Ovary (tissue), 9 donors: ENCODE results near the gene CCDC14. TPM values are rescaled to one million over a fixed set of nuclear protein-coding genes. Genes with fewer than 3 reads are reported as not detected.

ENCODE experiments used
- DNase-seq, 5 donors: peaks; one replicate each; pipeline ENCODE4 v3.0.0-alpha.2; 2019 to 2020
- H3K27ac ChIP-seq, 2 donors: fragments of 200-600 bp; one replicate each; pipeline versions ENCODE4 v1.5.1 to v1.8.0; 2019 to 2022
- H3K27me3 ChIP-seq: fragments of 200-600 bp; one replicate; pipeline ENCODE4 v1.8.0; 2022
- H3K36me3 ChIP-seq: fragments of 200-600 bp; sonication (generic); one replicate; pipeline ENCODE4 v1.5.1; 2019
- H3K4me1 ChIP-seq: one replicate; pipeline ENCODE4 v1.8.1; 2013; ENCODE audit warnings: mild to moderate bottlenecking, moderate library complexity; ENCODE audit not compliant: insufficient read depth
- H3K4me3 ChIP-seq: fragments of 200-600 bp; sonication (generic); one replicate; pipeline ENCODE4 v1.5.1; 2017
- H3K9me3 ChIP-seq, 2 donors: fragments of 200-600 bp in 1 of 2; sonication (generic) in 1 of 2; one replicate each; pipeline versions ENCODE4 v1.5.1 to v1.8.1; 2013 to 2019; ENCODE audit warnings: mild to moderate bottlenecking in 1 of 2, moderate library complexity in 1 of 2
- EP300 ChIP-seq: sonication (generic); formaldehyde crosslinking; IDR thresholded peaks from one replicate; pipeline ENCODE4 v1.6.1; 2017; ENCODE audit warnings: antibody characterized with exemption
- POLR2A ChIP-seq: fragments of 450-650 bp; IDR thresholded peaks from one replicate; pipeline ENCODE4 v1.6.1; 2017; ENCODE audit warnings: antibody characterized with exemption, mild to moderate bottlenecking, moderate library complexity
- WGBS, 3 donors: extraction: QIAGEN DNeasy Blood & Tissue Kit in 1 of 3; methylation state at CpG; one replicate each; pipeline versions ENCODE4 v1.1.5 to v1.1.7; 2013 to 2017; 5-methylcytosine and 5-hydroxymethylcytosine counted together
- intact Hi-C, 4 donors: fragments of 100-400 bp; cut with DNase I; formaldehyde crosslinking; loops; one replicate each; pipeline versions ENCODE4 v1.11.0 to v1.15.1; 2022 to 2023
- polyA plus RNA-seq, 2 donors: library from polyadenylated mRNA; stranded (reverse); fragments of 200-250 nt in 1 of 2; fragments of 350-450 nt in 1 of 2; fragmentation: Illumina TruSeq in 1 of 2; extraction: RNeasy Lipid Tissue Mini Kit (QIAGEN cat#74804) in 1 of 2; gene quantifications; one replicate each; pipeline ENCODE4 v1.2.3, GENCODE V29; 2013 to 2014
- total RNA-seq, 7 donors: library from RNA; depleted of rRNA in 2 of 7; stranded (reverse); fragments of >200 nt in 2 of 7; fragmentation: NEBNext Ultra II Directional in 3 of 7; extraction: Animal tissue kit (Norgen Biotek cat#: 25700) in 3 of 7; gene quantifications; one replicate each; pipeline versions ENCODE4 v1.1.0 to v1.2.4, GENCODE V29; 2016 to 2023
- TF ChIP-seq, protein P1 (sequence below), 3 donors: fragments of 450-650 bp in 2 of 3; fragments of 200-600 bp in 1 of 3; IDR thresholded peaks; one replicate each; pipeline versions ENCODE4 v1.5.1 to v1.8.0; 2016 to 2022; ENCODE audit warnings: antibody characterized with exemption in 3 of 3, mild to moderate bottlenecking in 1 of 3
- donor health status: DM: no; HTN: no; CAD: no; lungs with moderate emphysema.
- donor health status: DM: no; HTN: no; CAD: no.
- donor health status: Bipolar disorder and iron deficiency.
- donor health status: DM: yes; HTN: yes; CAD: no.
- donor health status: DM: no; HTN: no; CAD: no.
- donor health status: DM: yes; HTN: yes; CAD: no.

The CCDC14 gene
- total and polyA plus RNA-seq, 9 donors = 19.9 to 32.1 (median 27.0) TPM

DNA sequence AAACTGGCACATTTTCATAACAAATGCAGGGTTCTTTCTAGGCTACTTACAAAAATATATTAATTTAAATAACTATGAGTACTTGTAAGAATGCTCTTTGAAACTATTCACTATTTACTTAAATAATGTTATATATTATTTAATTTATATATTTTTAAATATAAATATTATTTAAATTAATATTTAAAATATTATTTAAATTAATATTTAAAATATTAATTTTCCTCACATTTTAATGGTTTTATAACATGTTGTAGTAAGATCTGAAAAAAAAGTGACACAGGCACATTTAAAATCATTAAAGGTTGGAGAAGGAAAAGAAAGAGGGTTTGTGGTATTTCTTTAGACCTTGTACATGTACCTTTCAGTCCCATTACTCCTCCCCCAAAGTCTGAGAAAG is 34.6 kb downstream of the CCDC14 start:
- H3K9me3 ChIP-seq = no peaks in the 10 kb centered on the region
- no peak for TF ChIP-seq POLR2A
- TF ChIP-seq, protein P1, sequence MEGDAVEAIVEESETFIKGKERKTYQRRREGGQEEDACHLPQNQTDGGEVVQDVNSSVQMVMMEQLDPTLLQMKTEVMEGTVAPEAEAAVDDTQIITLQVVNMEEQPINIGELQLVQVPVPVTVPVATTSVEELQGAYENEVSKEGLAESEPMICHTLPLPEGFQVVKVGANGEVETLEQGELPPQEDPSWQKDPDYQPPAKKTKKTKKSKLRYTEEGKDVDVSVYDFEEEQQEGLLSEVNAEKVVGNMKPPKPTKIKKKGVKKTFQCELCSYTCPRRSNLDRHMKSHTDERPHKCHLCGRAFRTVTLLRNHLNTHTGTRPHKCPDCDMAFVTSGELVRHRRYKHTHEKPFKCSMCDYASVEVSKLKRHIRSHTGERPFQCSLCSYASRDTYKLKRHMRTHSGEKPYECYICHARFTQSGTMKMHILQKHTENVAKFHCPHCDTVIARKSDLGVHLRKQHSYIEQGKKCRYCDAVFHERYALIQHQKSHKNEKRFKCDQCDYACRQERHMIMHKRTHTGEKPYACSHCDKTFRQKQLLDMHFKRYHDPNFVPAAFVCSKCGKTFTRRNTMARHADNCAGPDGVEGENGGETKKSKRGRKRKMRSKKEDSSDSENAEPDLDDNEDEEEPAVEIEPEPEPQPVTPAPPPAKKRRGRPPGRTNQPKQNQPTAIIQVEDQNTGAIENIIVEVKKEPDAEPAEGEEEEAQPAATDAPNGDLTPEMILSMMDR (IDR thresholded peaks at IDR 0.05) = no peak
- TF ChIP-seq EP300 = no peak
- no peak overlapping the region for H3K4me3 ChIP-seq
- no peaks in the 10 kb centered on the region for H3K4me1 ChIP-seq
- intact Hi-C loops = no loop called here
- no peak overlapping the region for H3K27ac ChIP-seq
- no peak for DNase-seq
- no peaks in the 10 kb centered on the region for H3K36me3 ChIP-seq
- H3K27me3 ChIP-seq = no peaks in the 10 kb centered on the region

DNA sequence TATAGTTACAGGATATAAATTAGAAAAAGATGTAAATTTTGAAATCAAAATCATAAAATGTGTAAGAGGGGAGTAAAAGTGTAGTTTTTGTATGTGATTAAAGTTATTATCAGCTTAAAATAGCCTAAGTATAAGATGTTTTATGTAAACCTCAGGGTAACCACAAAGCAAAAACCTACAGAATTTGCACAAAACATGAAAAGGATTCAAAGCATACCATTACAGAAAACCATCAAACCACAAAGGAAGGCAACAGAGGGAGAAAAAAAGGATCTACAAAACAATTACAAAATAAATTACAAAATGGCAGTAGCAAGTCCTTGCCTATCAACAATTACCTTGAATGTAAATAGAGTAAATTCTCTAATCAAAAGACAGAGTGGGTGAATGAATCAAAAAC is 40.2 kb downstream of the CCDC14 start:
- intact Hi-C loops = no loop called here
- Histone ChIP-seq H3K9me3 (peaks cover 0 to 3% of the 10 kb centered on the region in 2 donors), H3K27me3 (no peaks in the 10 kb centered on the region), H3K4me3 (no peak overlapping the region), H3K36me3 (no peaks in the 10 kb centered on the region), H3K27ac (no peak overlapping the region), H3K4me1 (no peaks in the 10 kb centered on the region)
- TF ChIP-seq, protein P1 (IDR thresholded peaks at IDR 0.05) = no peak
- TF ChIP-seq POLR2A (no peak), EP300 (no peak)
- DNase-seq = no peak

DNA sequence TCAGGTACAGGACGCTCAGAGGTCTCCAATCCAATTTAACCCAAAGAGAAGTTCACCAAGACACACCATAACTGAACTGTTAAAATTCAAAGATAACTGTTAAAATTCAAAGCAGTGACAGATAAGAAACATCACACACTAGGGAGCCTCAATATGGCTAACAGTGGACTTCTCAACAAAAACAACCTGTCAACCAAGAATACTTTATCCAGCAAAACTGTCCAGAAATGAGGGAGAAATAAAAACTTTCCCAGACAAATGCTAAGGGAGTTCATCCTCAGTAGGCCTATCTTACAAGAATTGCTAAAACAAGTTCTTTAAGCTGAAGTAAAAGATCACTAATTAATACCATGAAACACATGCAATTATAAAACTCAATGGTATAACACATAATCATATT is 40.6 kb downstream of the CCDC14 start:
- no peaks in the 10 kb centered on the region for H3K27me3 ChIP-seq
- TF ChIP-seq EP300 = no peak
- TF ChIP-seq, protein P1 (IDR thresholded peaks at IDR 0.05) = no peak
- no peak for TF ChIP-seq POLR2A
- no peak overlapping the region for H3K4me3 ChIP-seq
- 94 to 98% (median 94%) methylated on average over 1 of the region's 1 CpG for WGBS, 3 donors
- DNase-seq = no peak
- no peak overlapping the region for H3K27ac ChIP-seq
- intact Hi-C loops = no loop called here
- no peaks in the 10 kb centered on the region for H3K36me3 ChIP-seq
- H3K4me1 ChIP-seq = no peaks in the 10 kb centered on the region
- peaks cover 0 to 3% of the 10 kb centered on the region in 2 donors for H3K9me3 ChIP-seq

DNA sequence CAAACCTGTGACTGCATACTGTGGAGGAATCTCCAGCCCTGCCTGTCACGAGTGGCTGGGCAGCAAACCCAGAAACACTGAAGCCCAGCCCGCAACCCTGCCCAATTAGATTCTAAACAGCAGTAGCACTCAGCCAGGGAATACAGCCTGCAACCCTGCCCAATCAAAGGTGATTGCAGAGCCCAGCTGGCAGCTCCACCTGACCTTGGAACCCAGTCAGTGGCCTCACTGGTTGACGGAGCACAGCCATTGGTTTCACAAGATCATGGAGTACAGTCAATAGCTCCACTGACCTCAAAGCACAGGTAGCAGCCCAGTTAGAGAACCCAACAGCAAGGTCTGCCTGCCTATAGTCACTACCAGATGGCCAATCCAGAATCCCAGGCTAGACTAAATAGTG is 41.7 kb downstream of the CCDC14 start:
- Histone ChIP-seq H3K27ac (no peak overlapping the region), H3K36me3 (no peaks in the 10 kb centered on the region), H3K9me3 (peaks cover 0 to 3% of the 10 kb centered on the region in 2 donors), H3K4me1 (no peaks in the 10 kb centered on the region), H3K4me3 (no peak overlapping the region), H3K27me3 (no peaks in the 10 kb centered on the region)
- 96 to 97% (median 97%) methylated on average over 3 of the region's 3 CpGs for WGBS, 3 donors
- no peak for DNase-seq
- intact Hi-C loops = no loop called here
- TF ChIP-seq, protein P1 (IDR thresholded peaks at IDR 0.05) = no peak
- TF ChIP-seq POLR2A (no peak), EP300 (no peak)

DNA sequence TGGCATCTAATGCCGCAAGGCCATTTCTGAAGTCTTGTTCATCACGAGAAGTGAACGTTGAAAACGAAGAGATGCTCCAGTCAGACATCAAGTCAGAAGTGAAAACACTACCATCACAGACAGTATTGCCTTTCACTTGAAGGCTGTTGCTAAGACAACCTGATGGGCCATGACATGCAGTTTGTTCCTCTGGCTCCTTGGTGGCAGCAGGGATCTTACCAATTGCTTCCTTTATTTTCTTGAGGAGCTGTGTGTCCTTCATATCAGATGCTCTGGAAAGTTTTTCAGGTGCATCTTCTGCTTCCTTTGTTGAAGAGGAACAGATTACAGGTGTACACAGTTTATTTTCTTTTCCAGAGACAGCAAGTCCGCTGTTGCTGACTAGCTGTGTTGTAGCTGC is 46.2 kb downstream of the CCDC14 start:
- Histone ChIP-seq H3K9me3 (no peaks in the 10 kb centered on the region), H3K27ac (no peak overlapping the region), H3K4me3 (no peak overlapping the region)

More for the DNA sequence above, 46.2 kb downstream of the CCDC14 start:
- intact Hi-C loops = no loop called here
- Histone ChIP-seq H3K4me1 (no peaks in the 10 kb centered on the region), H3K27me3 (no peaks in the 10 kb centered on the region), H3K36me3 (no peaks in the 10 kb centered on the region)
- 73 to 74% (median 74%) methylated on average over 5 of the region's 5 CpGs for WGBS, 3 donors
- no peak for TF ChIP-seq POLR2A
- DNase-seq = no peak
